OCI-LY7 (cell line): Measurements from ENCODE around the gene PHACTR1.

ENCODE experiments used
- CTCF ChIP-seq: fragments of 200-600 bp; sonication (generic); conservative IDR thresholded peaks from 2 replicates; pipeline ENCODE4 v1.5.1; 2014; ENCODE audit warnings: mild to moderate bottlenecking, antibody characterized with exemption, low read length, moderate library complexity, mixed read lengths
- EZH2phosphoT487 ChIP-seq: fragments of 200-600 bp; sonication (generic); IDR thresholded peaks from 2 replicates; pipeline ENCODE4 v1.6.1; 2018; ENCODE audit warnings: low read depth, borderline replicate concordance, mild to moderate bottlenecking, mixed run types, antibody characterized with exemption, low read length, moderate library complexity, mixed read lengths

GRCh38 chr6:12992770-12993169 is 276.2 kb downstream of the PHACTR1 start:
- TF ChIP-seq CTCF (no peak), EZH2phosphoT487 (no peak)
